DMS153 treated with DMSO at 0.1 percent for 48 hours (cell line): ENCODE measurements around the gene CPT1C.

Experiments used
- DNase-seq: peaks from one replicate; lab custom pipeline; 2025; ENCODE audit not compliant: unreplicated experiment; lab: John Stamatoyannopoulos, UW

The CPT1C gene

DNA sequence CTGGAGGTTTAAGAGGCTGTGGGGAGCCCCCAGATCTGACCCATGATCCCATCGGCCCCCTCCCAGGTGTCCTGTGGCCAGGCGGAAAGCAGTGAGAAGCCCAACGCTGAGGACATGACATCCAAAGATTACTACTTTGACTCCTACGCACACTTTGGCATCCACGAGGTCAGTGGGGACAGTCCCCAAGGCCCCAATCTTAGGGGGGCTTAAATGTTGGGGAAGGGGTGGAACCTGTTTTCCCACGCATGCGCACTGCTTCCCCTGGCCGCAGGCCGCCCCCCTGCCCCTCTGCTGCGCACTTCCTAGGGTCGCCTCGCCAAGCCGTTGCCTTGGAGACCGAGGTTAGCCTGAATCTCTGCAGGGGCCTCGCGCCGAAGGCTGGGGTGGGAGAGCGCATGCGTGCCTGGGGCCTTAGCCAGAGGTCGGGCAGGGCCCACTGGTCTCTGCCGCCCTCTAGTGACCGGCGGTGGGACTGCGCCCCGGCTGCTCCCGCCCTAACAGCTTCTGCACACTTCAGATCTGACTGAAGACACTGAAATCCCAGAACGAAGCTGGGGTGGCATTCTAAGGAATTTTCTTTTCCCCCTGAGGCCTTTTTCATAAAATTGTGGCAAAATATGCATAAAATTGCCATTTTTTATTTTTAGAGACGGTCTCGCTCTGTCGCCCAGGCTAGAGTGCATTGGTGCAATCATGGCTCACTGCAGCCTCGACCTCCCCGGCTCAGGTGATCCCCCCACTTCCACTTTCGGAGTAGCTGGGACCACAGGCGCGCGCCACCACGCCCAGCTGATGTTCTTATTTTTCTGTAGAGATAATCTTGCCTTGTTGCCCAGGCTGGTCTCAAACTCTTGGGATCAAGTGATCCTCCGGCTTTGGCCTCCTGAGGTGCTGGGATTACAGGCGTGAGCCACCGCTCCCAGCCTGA is 10.2 kb upstream of the CPT1C start:
- DNase-seq: peak; percentile 85

DNA sequence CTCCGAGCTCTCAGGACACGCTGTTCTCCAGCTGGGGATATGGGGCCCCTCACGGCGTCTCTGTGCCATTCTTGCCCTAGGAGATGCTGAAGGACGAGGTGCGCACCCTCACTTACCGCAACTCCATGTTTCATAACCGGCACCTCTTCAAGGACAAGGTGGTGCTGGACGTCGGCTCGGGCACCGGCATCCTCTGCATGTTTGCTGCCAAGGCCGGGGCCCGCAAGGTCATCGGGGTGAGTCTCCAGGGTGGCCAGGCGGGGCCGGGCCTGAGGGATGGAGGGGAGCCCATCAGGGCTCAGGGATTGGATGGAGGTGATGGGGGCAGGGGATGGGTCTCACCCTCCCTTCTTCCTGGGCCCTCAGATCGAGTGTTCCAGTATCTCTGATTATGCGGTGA is 9.1 kb upstream of the CPT1C start:
- DNase-seq: no peak

DNA sequence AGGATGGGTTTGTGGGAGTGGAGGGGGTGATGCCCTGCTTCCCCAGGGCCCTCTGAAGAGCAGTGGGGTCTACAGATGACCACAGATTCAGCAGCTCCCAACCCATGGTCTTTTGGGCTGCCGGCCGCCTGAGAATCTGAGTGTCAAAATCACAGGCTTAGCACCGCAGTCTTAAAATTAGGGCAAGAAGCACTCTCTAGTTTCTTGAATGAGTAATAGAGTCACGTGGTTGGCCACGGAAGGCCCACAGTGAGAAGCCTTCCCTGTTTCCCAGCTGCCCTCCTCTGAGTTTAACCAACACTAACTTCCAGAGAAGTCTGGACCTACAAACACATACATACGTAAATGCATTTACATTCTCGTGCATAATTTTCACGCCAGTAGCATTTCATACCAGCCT is 8.6 kb upstream of the CPT1C start:
- no peak for DNase-seq

DNA sequence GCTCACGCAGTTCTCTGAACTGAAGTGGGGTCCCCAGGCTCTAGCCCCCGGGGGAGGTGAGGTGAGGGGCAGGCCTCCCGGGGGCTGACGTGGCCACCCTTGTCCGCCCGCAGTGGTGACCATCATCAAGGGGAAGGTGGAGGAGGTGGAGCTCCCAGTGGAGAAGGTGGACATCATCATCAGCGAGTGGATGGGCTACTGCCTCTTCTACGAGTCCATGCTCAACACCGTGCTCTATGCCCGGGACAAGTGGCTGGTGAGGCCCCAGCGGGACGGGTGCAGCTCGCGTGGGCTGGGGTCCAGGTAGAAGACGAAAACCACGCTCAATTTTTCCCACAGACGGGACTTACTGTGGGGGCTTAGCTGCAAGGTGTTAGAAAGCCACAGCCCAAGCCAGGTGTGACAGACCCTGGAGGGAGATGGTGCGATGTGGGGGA is 7.1 kb upstream of the CPT1C start:
- DNase-seq: no peak

DNA sequence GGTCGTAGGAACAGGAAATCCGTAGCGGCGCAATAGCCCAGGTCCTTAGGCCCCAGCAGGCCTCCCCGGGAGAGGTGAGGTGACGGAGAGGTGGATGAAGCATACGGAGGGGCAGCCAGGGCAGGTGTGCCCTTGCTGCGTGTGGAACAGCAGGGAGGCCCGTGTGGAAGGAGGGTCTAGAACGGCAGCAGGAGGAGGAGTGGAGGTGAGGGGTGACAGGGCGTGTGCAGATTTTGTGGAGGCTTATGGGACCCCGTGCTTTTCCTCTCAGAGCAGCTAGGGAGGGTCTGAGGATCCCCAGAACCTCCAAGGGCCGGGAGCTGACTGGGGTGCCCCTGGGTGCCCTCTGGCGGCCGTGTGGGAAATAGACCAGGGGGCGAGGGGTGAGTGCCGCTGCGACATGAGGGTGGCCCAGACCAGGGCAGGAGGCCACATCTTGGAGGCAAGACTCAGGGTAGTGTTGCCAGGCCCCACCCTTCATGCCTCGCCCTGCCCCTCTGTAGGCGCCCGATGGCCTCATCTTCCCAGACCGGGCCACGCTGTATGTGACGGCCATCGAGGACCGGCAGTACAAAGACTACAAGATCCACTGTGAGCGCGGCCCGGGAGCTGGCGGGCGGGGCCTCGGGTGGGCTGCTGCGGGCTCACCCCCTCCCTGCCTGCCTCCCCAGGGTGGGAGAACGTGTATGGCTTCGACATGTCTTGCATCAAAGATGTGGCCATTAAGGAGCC is 6.5 kb upstream of the CPT1C start:
- no peak for DNase-seq

DNA sequence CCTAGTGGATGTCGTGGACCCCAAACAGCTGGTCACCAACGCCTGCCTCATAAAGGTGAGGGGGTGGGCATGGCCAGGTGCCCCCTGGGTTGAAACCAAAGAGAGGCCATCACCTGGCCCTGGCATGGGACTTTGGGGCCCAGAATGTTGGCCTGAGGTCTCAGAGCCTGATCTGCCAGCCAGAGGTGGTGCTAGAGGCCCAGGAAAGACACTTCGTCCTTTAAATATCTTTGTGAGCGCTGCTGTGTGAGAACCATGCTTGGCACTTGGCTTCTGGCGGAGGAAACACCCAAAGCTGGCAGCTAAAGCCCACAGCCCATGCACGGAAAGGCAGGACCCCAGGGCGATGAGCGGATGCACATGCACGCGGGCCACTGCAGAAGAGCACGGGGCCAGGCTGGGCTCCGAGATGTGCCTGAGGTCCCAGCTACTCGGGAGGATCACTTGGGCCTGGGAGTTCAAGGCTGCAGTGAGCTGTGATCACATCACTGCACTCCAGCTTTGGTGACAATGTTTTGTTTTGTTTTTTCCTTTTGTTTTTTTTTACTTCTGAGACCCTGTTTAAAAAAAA is 5.8 kb upstream of the CPT1C start:
- DNase-seq: no peak

DNA sequence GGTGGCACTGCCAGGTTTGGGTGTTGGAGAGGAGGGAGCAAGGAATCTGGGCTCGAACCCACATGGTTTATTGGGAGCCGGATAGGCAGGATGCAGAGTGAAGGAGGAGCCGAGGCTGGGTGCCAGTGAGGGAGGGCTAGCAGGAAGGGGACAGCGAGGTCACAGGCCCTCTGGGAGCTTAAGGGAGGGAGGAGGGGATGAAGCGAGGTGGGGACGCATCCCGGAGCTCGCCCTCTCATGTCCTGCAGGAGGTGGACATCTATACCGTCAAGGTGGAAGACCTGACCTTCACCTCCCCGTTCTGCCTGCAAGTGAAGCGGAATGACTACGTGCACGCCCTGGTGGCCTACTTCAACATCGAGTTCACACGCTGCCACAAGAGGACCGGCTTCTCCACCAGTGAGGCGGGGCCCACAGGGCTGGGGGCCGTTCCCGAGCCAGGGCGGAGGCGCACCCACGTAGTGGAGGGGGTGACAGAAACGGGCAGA is 5.0 kb upstream of the CPT1C start:
- no peak for DNase-seq

DNA sequence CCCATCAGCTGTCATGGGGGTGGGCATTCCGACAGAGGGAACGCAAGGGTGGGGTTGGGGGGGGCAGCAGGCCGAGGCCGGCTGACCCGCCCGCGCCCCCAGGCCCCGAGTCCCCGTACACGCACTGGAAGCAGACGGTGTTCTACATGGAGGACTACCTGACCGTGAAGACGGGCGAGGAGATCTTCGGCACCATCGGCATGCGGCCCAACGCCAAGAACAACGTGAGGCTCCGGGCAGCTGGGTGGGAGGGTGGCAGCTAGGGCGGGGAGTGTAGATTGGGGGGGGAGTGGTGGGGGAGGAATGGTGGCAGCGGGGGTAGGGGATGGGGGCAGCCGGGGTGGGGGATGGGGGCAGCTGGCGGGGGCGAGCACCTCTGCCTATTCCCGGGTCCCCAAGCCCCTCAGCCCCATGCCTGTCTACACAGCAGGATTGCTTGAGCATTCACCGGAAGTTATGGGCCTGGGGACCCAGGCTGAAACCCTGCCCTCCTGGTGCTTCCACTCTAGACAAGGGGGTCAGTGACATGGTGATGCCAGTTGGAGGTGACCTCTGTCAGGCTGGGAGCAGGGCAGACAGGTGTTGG is 4.3 kb upstream of the CPT1C start:
- no peak for DNase-seq

DNA sequence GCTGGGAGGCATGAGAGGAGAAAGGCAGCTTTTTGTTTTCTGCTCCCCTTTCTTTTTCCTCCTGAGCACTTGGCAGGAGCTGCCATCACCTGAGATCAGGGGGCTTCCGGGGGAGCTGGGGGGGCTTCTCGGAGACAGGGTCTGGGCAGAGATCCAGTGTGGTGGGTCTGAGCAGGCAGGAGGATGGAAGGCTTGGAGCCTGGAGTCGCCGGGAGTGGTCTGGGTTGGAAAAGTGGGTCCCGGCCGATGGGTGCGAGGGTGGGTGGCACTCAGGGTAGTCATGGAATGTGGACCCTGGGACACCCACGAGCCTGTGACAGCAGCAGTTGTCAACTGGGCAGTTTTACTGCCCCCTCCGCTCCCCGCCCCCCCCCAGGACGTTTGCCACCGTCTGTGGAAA is 3.8 kb upstream of the CPT1C start:
- DNase-seq: no peak

DNA sequence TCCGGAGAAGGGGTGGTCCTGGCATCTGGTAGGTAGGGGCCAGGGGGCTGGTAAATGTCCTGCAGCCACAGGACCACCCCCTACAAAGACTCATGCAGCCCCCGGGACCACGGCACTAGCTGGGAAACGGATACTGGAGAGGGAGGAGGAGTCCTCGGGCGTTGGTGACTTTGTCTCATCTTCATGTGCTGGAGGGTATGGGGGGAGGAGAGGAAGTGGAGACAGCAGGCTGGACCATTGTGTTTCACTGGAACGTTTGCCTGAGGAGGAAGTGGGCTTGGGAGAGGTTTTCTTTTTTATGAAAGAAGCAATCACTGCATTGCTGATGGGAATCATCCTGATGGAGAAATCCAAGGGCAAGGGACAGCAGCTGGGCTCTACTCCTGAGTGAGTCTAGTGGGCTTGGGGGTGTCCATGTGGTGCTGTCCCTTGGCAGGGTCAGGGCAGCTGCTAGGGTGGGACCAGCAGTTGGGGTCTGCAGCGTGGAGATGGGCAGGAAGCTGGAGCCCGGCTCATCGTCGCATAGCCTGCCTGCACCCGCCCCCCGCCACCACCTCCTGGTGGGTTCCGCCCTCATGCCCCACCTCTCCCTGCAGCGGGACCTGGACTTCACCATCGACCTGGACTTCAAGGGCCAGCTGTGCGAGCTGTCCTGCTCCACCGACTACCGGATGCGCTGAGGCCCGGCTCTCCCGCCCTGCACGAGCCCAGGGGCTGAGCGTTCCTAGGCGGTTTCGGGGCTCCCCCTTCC is 3.2 kb upstream of the CPT1C start:
- no peak for DNase-seq

DNA sequence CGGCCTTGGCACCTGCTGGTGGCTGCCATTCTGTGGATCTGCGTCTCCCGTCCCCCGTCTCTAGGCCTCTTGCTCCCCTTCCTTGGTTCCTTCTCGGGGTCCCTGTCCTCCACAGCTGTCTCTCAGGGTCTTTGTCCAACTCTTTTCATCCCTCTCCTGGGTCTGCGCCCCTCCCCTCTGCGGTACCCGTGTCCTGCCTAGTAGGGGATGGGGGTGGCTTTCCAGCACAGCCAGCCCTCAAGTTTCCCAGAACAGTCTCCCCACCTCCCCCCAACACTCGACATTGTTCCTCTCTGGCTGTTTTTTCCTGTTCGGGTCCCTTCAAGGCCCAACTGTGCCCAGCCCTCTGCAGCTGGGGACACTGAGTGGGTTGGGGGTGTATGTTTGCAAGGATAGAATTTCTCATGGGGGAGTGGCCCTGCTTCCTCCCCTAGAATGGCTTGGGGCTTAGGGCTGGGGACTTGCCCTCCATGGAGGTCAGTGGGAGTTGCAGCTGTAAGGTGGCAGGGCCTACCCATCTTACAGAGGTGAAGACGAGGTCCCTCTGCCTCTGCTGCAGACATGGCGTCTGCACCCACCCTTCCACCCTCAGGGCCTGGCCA is 2.3 kb upstream of the CPT1C start:
- no peak for DNase-seq

DNA sequence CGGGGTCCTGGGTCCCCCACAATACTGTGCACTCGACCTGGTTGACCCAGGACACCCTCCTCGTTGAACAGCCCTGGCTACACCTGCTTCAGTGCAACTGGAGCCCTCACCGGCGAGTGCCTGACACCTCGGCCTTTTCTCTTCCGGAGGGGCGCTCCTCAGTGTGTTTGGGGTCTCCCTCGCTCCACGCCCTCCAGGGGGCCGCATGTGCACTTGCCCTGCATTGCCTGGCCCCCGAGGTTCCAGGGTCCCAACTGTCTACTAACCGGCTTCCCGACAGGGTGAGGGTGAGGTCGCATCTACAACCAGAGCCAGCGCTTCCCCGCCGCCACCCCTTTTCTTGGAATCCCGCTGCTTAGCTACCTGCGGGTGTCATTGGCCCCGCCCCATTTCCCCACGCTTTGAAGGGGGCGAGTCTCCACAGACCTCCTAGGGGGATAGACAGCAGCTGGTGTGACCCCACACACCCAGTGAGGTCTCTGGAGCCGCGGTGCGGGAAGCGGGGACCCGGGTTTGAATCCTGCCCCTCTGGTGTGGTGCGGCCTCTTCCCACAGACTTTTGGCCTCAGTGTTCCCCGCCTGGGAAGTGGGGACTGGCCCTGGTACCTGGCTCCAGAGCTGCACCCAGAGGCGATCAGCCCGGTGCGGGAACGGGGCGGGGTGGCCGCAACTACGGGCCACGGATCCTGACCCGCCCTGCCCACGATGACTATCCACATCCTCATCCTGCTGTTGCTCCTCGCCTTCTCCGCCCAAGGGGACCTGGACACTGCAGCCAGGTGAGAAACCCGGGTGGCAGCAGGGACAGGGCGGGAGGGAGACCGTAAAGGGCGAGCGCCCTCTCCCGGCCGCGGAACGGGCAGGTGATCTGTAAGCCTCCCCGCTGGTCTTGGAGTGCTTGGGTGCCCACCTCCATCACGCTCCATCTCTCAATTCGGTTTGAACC is 1.5 kb upstream of the CPT1C start, which contains the start of gene ADM5:
Gene ADM5 (plus strand): TSS at position 462 of the 946 bp plus-strand sequence. CDS start 244 bp downstream, at position 706.
- no peak for DNase-seq

DNA sequence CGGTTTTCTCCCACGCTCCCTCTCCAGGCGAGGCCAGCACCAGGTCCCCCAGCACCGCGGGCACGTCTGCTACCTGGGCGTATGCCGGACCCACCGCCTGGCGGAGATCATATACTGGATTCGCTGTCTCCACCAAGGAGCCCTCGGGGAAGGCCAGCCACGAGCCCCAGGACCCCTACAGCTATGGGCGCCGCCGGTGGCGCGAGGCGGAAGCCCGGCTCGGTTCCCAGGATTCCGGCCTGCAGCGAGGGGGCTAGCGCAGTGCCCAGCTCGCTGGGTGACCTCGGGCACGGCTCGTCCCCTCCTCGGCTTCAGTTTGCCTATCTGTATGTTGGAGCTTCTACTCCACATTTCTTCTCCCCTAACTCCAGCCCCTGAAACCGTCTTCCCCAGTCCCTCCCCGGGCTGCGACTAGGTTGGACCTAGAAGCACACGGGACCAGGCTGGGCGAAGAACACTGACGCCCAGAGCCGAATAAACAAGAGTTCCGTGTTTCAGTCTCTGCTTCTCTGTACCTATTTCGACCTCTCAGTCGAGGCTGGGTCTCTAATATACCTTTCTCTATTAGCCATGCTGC is 749 bp upstream of the CPT1C start:
- peak; percentile 33 for DNase-seq

DNA sequence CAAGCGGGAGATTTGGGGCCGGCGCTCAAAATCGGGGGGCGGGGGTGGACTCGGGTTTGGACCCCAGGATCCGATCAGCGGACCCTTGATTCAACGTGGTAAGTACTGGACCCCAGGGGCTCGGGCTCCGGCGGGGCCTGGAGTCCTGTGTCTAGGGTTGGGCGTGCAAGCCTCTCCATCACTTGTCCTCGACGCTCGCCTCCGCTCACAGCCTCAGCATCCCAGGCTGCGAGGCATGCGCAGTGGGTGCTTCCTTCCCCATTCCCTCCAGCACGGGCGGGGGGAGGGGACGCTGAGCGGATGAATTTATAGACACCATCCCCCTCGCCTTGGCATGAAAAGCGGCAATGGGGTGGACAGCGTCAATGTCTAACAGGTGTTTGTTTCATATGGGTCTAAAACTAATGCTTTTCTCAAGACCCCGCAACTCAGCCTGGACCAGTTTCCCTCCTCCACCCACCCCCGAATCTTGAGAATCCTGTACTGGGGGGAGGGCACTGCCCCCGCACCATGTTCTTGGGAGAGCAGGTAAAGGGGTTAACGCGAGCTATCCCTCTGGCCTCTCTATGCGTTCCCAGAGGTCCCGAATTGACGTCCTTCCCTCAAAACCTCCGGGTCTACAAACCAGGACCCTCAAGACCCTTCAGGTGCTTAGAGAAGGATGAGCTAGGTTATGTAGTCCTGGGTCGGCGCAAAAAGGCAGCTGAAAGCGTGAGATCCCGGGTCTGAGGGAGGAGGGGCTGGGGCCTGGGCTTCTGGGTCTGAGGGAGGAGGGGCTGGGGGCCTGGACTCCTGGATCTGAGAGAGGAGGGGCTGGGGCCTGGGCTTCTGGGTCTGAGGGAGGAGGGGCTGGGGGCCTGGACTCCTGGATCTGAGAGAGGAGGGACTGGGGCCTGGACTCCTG is 579 bp downstream of the CPT1C start:
- DNase-seq: peak; percentile 42

DNA sequence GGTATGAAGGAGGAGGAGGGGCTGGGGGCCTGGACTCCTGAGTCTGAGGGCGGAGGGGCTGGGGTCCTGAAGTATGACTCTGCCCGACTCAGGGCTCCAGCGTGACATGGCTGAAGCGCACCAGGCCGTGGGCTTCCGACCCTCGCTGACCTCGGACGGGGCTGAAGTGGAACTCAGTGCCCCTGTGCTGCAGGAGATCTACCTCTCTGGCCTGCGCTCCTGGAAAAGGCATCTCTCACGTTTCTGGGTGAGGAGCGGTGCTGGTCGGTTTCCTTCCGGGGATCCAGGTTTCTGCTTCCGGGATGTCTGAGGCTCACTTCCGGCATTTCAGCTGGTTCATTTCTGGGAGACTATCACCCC is 1.2 kb downstream of the CPT1C start:
- DNase-seq: no peak

DNA sequence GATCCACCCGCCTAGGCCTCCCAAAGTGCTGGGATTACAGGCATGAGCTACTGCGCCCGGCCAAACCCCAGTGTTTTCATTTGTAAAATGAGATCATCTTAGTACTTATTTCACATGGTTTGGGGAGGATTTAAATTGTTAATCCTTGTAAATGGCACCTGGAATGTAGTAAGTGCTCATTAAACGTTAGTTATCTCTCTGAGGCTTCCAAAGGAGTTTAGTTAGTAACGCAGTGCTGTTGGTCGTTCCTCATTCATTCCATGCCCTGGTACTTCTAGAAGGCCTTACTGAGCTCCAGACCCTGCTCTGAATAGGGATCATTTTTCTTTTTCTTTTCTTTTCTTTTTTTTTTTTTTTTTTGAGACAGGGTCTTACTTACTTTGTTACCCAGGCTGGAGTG is 5.2 kb downstream of the CPT1C start:
- no peak for DNase-seq

DNA sequence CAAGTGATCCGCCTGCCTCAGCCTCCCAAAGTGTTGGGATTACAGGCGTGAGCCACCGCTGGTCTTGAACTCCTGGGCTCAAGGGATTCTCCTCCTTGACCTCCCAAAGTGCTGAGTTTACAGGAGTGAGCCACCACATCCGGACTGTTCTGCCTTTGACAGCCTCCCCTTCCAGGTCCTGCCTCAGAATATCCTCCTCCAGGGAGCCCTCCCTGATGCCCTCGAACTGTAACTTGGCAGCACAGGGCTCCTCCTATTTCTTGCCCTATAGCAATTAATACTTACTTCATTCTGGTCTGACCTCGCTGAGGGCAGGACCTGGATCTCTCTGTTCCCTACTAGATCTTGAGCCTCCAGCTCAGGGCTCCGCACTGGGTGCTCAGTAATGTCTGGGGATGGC is 5.9 kb downstream of the CPT1C start:
- DNase-seq: no peak

DNA sequence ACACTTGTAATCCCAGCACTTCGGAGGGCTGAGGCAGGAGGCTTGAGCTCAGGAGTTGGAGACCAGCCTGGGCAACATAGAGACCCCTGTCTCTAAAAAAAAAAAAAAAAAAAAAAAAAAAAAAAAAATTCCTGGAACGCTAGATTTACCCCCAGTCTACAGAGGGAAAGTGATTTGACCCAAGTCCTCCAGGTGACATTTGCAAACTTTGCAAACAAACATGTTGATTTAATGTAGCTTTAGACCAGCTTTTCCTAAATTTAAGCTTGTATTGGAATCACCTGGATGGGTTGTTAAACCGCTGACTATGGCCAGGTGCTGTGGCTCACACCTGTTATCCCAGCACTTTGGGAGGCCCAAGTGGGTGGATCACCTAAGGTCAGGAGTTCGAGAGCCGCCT is 8.4 kb downstream of the CPT1C start:
- no peak for DNase-seq
